Effector memory CD4-positive, alpha-beta T cell (primary cell): ENCODE data around the gene GPR148.

Experiments
- DNase-seq, 3 donors: peaks; one replicate each; pipeline ENCODE4 v3.0.0-alpha.2; 2020
- H3K27ac ChIP-seq: 2 replicates; pipeline ENCODE4 v1.7.0; 2013; ENCODE audit warnings: mild to moderate bottlenecking, low read length, moderate library complexity; ENCODE audit not compliant: insufficient read depth, poor library complexity, severe bottlenecking
- H3K27me3 ChIP-seq: replicated peaks from 2 replicates; pipeline ENCODE4 v1.7.0; 2013; ENCODE audit warnings: mild to moderate bottlenecking, low read length; ENCODE audit not compliant: insufficient read depth, control insufficient read depth, poor library complexity, severe bottlenecking
- H3K36me3 ChIP-seq: 2 replicates; pipeline ENCODE4 v1.7.0; 2013; ENCODE audit warnings: mild to moderate bottlenecking, low read length, moderate library complexity; ENCODE audit not compliant: control insufficient read depth, insufficient read depth
- H3K4me1 ChIP-seq: 2 replicates; pipeline ENCODE4 v1.7.0; 2013; ENCODE audit warnings: low read length, mild to moderate bottlenecking; ENCODE audit not compliant: control insufficient read depth, insufficient read depth, poor library complexity, severe bottlenecking
- H3K4me3 ChIP-seq: 2 replicates; pipeline ENCODE4 v1.7.0; 2013; ENCODE audit warnings: low read length, low read depth, mild to moderate bottlenecking; ENCODE audit not compliant: insufficient read depth, poor library complexity, severe bottlenecking
- H3K9me3 ChIP-seq: 2 replicates; pipeline ENCODE4 v1.7.0; 2013; ENCODE audit warnings: mild to moderate bottlenecking, low read length, moderate library complexity; ENCODE audit not compliant: control insufficient read depth

GPR148 gene

DNA sequence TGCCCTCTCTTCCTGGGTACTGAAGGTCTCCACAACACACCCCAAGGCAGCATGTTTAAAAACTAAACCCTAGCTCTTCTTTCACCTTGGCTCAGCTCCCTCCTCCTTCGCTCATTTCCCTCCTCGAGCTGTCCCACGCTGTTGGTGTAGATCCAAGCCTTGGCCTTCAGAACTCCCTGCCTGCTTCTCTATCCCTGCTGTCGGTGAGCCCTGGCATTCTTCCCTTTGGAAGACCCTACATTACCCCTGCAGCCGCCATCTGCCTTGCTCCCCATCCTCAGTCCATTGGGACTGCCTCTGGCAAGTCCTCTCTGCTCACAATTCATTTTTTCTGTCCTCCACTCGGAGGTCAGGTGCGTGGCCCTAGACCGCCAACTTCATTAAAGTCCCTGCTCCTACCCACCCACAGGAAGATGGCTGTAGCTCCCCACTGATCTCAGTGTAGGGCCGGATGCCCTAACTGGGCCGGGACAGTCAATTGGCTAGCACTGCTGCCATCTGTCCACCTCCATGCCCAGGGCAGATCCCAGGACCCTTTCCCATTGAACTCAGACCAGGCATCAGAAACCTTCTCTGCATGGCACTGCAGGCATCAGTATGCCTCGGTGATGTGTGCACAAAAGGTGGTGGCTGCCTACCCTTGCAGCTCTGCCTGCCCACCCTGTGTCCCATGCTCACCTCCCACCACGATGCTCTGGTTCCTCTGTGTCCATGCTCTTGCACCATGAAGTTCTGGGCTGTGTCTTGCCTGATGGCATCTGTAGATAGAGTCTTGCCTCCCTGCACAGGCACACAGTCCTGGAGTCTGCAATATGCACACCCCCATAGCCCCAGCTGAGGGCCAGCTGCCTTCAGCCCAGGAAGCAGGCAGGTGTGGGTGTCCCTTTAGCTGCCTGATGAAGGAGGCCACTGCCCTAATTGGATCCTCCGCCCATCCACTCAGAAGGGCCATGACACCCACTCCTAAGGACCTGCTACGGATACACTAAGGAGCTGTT, 32.2 kb downstream of the GPR148 start:
- H3K36me3 ChIP-seq, result no peaks in the 10 kb centered on the region
- no peaks in the 10 kb centered on the region for H3K4me1 ChIP-seq
- no peak for DNase-seq
- H3K4me3 ChIP-seq, result no peak overlapping the region
- H3K27ac ChIP-seq, result no peak overlapping the region
- H3K9me3 ChIP-seq, result no peaks in the 10 kb centered on the region
- H3K27me3 ChIP-seq, result peaks cover 12% of the 10 kb centered on the region

GRCh38 chr2:130762031-130762909, 33.4 kb downstream of the GPR148 start:
- Histone ChIP-seq H3K4me1 (no peaks in the 10 kb centered on the region), H3K27me3 (peaks cover 3% of the 10 kb centered on the region), H3K9me3 (no peaks in the 10 kb centered on the region), H3K36me3 (no peaks in the 10 kb centered on the region), H3K27ac (no peak overlapping the region), H3K4me3 (no peak overlapping the region)
- DNase-seq, result no peak

DNA sequence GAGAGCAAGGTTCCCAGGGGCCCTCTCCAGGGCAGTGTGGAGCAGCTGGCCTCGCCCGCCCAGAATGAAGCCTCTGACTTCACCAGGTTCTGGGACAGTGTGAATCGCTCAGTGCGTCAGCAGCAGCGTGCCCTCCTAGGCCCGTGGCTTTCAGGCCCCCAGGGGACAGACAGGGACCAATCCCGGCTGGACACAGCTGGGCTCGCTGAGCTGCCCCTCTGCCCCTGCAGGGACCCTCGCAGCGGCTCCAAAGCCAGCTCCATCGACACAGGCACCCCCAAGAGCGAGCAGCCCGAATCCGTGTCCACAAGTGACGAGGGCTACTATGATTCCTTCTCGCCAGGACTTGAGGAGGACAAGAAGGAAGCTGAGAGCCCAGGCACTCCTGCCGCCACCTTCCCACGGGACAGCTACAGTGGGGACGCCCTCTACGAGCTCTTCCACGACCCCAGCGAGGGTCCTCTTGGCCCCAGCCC, 34.1 kb downstream of the GPR148 start:
- Histone ChIP-seq H3K27me3 (no peaks in the 10 kb centered on the region), H3K4me1 (no peaks in the 10 kb centered on the region), H3K9me3 (no peaks in the 10 kb centered on the region), H3K36me3 (no peaks in the 10 kb centered on the region), H3K27ac (no peak overlapping the region), H3K4me3 (no peak overlapping the region)
- DNase-seq, result no peak

- H3K4me3 ChIP-seq, result no peak overlapping the region
- H3K27me3 ChIP-seq, result no peaks in the 10 kb centered on the region
- H3K36me3 ChIP-seq, result no peaks in the 10 kb centered on the region
- H3K27ac ChIP-seq, result no peak overlapping the region
- no peak for DNase-seq
- H3K4me1 ChIP-seq, result no peaks in the 10 kb centered on the region
- H3K9me3 ChIP-seq, result no peaks in the 10 kb centered on the region
Measured at GRCh38 chr2:130763405-130763804, 34.5 kb downstream of the GPR148 start.

GRCh38 chr2:130764035-130764820, 35.4 kb downstream of the GPR148 start:
- H3K27ac ChIP-seq, result no peak overlapping the region
- H3K4me1 ChIP-seq, result no peaks in the 10 kb centered on the region
- no peaks in the 10 kb centered on the region for H3K9me3 ChIP-seq
- DNase-seq, result no peak
- H3K27me3 ChIP-seq, result no peaks in the 10 kb centered on the region
- H3K36me3 ChIP-seq, result no peaks in the 10 kb centered on the region
- H3K4me3 ChIP-seq, result no peak overlapping the region

- Histone ChIP-seq H3K27me3 (no peaks in the 10 kb centered on the region), H3K36me3 (no peaks in the 10 kb centered on the region), H3K4me1 (no peaks in the 10 kb centered on the region), H3K9me3 (no peaks in the 10 kb centered on the region), H3K27ac (no peak overlapping the region), H3K4me3 (no peak overlapping the region)
- DNase-seq, result no peak
Measured at GRCh38 chr2:130764821-130765115, 35.9 kb downstream of the GPR148 start.

GRCh38 chr2:130765464-130765863, 36.6 kb downstream of the GPR148 start:
- Histone ChIP-seq H3K27me3 (no peaks in the 10 kb centered on the region), H3K36me3 (no peaks in the 10 kb centered on the region), H3K9me3 (no peaks in the 10 kb centered on the region)

GRCh38 chr2:130766037-130766436, 37.2 kb downstream of the GPR148 start:
- H3K27ac ChIP-seq, result no peak overlapping the region
- H3K4me1 ChIP-seq, result no peaks in the 10 kb centered on the region
- H3K9me3 ChIP-seq, result no peaks in the 10 kb centered on the region
- no peaks in the 10 kb centered on the region for H3K27me3 ChIP-seq
- H3K36me3 ChIP-seq, result no peaks in the 10 kb centered on the region
- no peak for DNase-seq
- no peak overlapping the region for H3K4me3 ChIP-seq

More at GRCh38 chr2:130765464-130765863, 36.6 kb downstream of the GPR148 start:
- no peak for DNase-seq
- H3K4me3 ChIP-seq, result no peak overlapping the region
- no peak overlapping the region for H3K27ac ChIP-seq
- H3K4me1 ChIP-seq, result no peaks in the 10 kb centered on the region

DNA sequence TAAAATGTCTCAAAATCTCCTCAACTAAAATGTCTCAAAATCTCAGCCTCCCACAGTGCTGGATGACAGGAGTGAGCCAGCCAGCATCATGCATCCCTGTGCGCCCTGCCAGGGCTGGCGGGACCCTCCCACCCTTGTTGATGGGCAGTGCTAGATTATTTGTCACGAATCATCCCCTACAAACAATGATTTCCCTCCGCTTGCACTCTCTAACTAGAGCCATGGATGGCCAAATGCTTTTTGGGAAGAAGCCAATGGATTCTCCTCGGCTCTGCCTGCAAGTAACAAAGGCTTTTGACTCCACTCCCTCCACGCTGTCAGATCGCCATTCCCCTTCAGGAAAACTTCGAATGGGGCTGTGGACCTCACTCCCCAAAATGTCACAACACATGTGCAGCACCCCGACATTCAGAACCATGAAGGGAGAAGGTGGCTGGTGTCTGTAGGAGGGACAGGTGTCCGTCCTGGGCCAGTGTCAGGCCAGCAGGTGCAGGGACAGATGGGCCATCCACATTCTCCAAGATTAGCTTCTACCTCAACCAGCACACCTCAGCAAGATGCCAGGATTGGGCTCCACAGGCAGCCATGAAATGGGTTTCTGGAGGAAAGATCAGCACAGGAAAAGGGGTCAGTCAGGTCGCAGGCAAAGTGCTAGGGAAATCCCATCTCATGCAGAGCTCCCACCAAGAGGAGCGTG, 38.0 kb downstream of the GPR148 start:
- no peaks in the 10 kb centered on the region for H3K36me3 ChIP-seq
- DNase-seq, result no peak
- H3K4me1 ChIP-seq, result no peaks in the 10 kb centered on the region
- H3K27ac ChIP-seq, result no peak overlapping the region
- no peak overlapping the region for H3K4me3 ChIP-seq
- no peaks in the 10 kb centered on the region for H3K27me3 ChIP-seq
- no peaks in the 10 kb centered on the region for H3K9me3 ChIP-seq
